AG10803 (cell line): ENCODE data around the gene COLQ.
"Not testable (repeated sequence)": the region's sequence is repeated elsewhere in the genome, so short reads cannot be mapped to it uniquely, and the experiment has no call there.

Experiments used
- DNase-seq: peaks from one replicate; pipeline ENCODE4 v3.0.0; 2010; ENCODE audit warnings: low read depth
- H3K4me3 ChIP-seq: 2 replicates; pipeline ENCODE4 v1.5.1; 2011; ENCODE audit warnings: mild to moderate bottlenecking, low read length, control low read depth
- CTCF ChIP-seq: conservative IDR thresholded peaks from 2 replicates; pipeline ENCODE4 v1.5.1; 2011; ENCODE audit warnings: mild to moderate bottlenecking, low read length, control low read depth, inconsistent platforms

COLQ gene

GRCh38 chr3:15535732-15536131, 14.2 kb upstream of the COLQ start:
- no peak overlapping the region for H3K4me3 ChIP-seq
- no peak for DNase-seq
- TF ChIP-seq CTCF: no peak

GRCh38 chr3:15532614-15533013, 11.1 kb upstream of the COLQ start:
- not testable (repeated sequence) for DNase-seq

GRCh38 chr3:15531346-15531745, 9.8 kb upstream of the COLQ start:
- no peak for TF ChIP-seq CTCF
- no peak for DNase-seq
- no peak overlapping the region for H3K4me3 ChIP-seq

More at GRCh38 chr3:15532614-15533013, 11.1 kb upstream of the COLQ start:
- H3K4me3 ChIP-seq: not testable (repeated sequence)

GRCh38 chr3:15528854-15529537, 7.5 kb upstream of the COLQ start:
- H3K4me3 ChIP-seq: no peak overlapping the region
- no peak for DNase-seq
- no peak for TF ChIP-seq CTCF

GRCh38 chr3:15527031-15527459, 5.5 kb upstream of the COLQ start:
- no peak for TF ChIP-seq CTCF
- no peak for DNase-seq
- H3K4me3 ChIP-seq: no peak overlapping the region

- DNase-seq: no peak
- H3K4me3 ChIP-seq: no peak overlapping the region
- no peak for TF ChIP-seq CTCF
Observed at GRCh38 chr3:15525790-15526189, 4.3 kb upstream of the COLQ start.

- no peak for DNase-seq
- no peak for TF ChIP-seq CTCF
- no peak overlapping the region for H3K4me3 ChIP-seq
Observed at GRCh38 chr3:15523660-15524417, 2.3 kb upstream of the COLQ start.
